Keratinocyte (primary cell): ENCODE measurements around the gene EHD3. TPM values are rescaled to one million over a fixed set of nuclear protein-coding genes. Genes with fewer than 3 reads are reported as not detected.

Experiments used
- DNase-seq: peaks from one replicate; pipeline ENCODE4 v3.0.0-alpha.2; 2011; ENCODE audit warnings: low read depth, missing footprints, low spot score
- FAIRE-seq: peaks from 2 replicates; lab custom pipeline; 2011; peaks lifted over from hg19 to GRCh38; lab: Jason Lieb, UNC
- H2AFZ ChIP-seq: 2 replicates; pipeline ENCODE4 v1.6.0; 2012; ENCODE audit warnings: low read length, control low read depth, inconsistent platforms; ENCODE audit not compliant: control insufficient read depth
- H3K27ac ChIP-seq: 2 replicates; pipeline ENCODE4 v1.5.1; 2011; ENCODE audit warnings: low read length; ENCODE audit not compliant: control insufficient read depth, insufficient read depth
- H3K27me3 ChIP-seq: 3 replicates; pipeline ENCODE4 v1.6.0; 2011; ENCODE audit warnings: low read length; ENCODE audit not compliant: control insufficient read depth, insufficient read depth; ENCODE audit errors: extremely low read depth
- H3K36me3 ChIP-seq, 2 experiments: 2 replicates in 1 of 2; 3 replicates in 1 of 2; pipeline ENCODE4 v1.5.1; 2011; ENCODE audit warnings: low read length in 2 of 2, mild to moderate bottlenecking in 1 of 2; ENCODE audit not compliant: control insufficient read depth in 2 of 2, insufficient read depth in 2 of 2; ENCODE audit errors: extremely low read depth in 1 of 2
- H3K4me1 ChIP-seq: 3 replicates; pipeline ENCODE4 v1.5.1; 2011; ENCODE audit warnings: low read length; ENCODE audit not compliant: control insufficient read depth, insufficient read depth; ENCODE audit errors: extremely low read depth
- H3K4me2 ChIP-seq: 3 replicates; pipeline ENCODE4 v1.6.0; 2011; ENCODE audit warnings: low read depth, low read length; ENCODE audit not compliant: control insufficient read depth, insufficient read depth; ENCODE audit errors: extremely low read depth
- H3K4me3 ChIP-seq, 3 experiments: fragments of 200-600 bp in 1 of 3; sonication (generic) in 1 of 3; 2 replicates in 2 of 3; 3 replicates in 1 of 3; pipeline ENCODE4 v1.5.1; 2011 to 2016; ENCODE audit warnings: low read length in 3 of 3, mild to moderate bottlenecking in 3 of 3, control low read depth in 2 of 3, inconsistent platforms in 1 of 3, low read depth in 1 of 3, mixed read lengths in 1 of 3, mixed run types in 1 of 3, moderate library complexity in 1 of 3; ENCODE audit not compliant: control insufficient read depth in 2 of 3, insufficient read depth in 2 of 3; ENCODE audit errors: extremely low read depth in 1 of 3
- H3K79me2 ChIP-seq: 2 replicates; pipeline ENCODE4 v1.6.0; 2012; ENCODE audit warnings: low read length; ENCODE audit not compliant: control insufficient read depth, insufficient read depth
- H3K9ac ChIP-seq: 3 replicates; pipeline ENCODE4 v1.6.0; 2011; ENCODE audit warnings: low read length; ENCODE audit not compliant: control insufficient read depth, insufficient read depth; ENCODE audit errors: extremely low read depth
- H3K9me1 ChIP-seq: 3 replicates; pipeline ENCODE4 v1.6.0; 2011; ENCODE audit warnings: low read length; ENCODE audit not compliant: control insufficient read depth, insufficient read depth; ENCODE audit errors: extremely low read depth
- H3K9me3 ChIP-seq: 2 replicates; pipeline ENCODE4 v1.5.1; 2012; ENCODE audit warnings: low read depth, low read length; ENCODE audit not compliant: control insufficient read depth
- H4K20me1 ChIP-seq: 3 replicates; pipeline ENCODE4 v1.6.0; 2011; ENCODE audit warnings: low read length; ENCODE audit not compliant: control insufficient read depth, insufficient read depth; ENCODE audit errors: extremely low read depth
- CTCF ChIP-seq, 3 experiments: IDR thresholded peaks in 1 of 3; conservative IDR thresholded peaks in 1 of 3; optimal IDR thresholded peaks in 1 of 3; 2 replicates in 2 of 3; 3 replicates in 1 of 3; pipeline versions ENCODE3 to v1.5.1; 2011; ENCODE audit warnings: low read length in 3 of 3, mild to moderate bottlenecking in 3 of 3, moderate library complexity in 2 of 3, control low read depth in 1 of 3, inconsistent platforms in 1 of 3; ENCODE audit not compliant: insufficient read depth in 2 of 3; ENCODE audit errors: extremely low read depth in 1 of 3
- EZH2 ChIP-seq: IDR thresholded peaks from one replicate; pipeline ENCODE4 v1.6.1; 2012; ENCODE audit warnings: inconsistent platforms, mild to moderate bottlenecking, low read length, moderate library complexity
- dilution Hi-C: fragments of 300-500 bp; cut with MboI; formaldehyde crosslinking; loops from one replicate; pipeline ENCODE4 v1.7.0; 2020; ENCODE audit warnings: low sequenced_read_pairs; ENCODE audit not compliant: extremely low pct_ligation_motif_present
- polyA plus RNA-seq, 5 experiments: library from polyadenylated mRNA; depleted of rRNA in 3 of 5; stranded (reverse) in 3 of 5; stranded (forward) in 1 of 5; unstranded in 1 of 5; fragments of >200 nt; gene quantifications; 1 replicate in 1 of 5; 2 replicates in 3 of 5; 3 replicates in 1 of 5; pipeline versions ENCODE4 v1.2.1 to v1.2.3, GENCODE V29; 2011 to 2012; ENCODE audit warnings: missing spikeins in 2 of 5, low read depth in 1 of 5, low replicate concordance in 1 of 5

The EHD3 gene
- polyA plus RNA-seq, 1 donor (not counting 4 experiments of a cell fraction or from before 2014, with no cell fraction given), result 5.1 TPM

- no peaks in the 10 kb centered on the region for H3K27me3 ChIP-seq
- dilution Hi-C loops, result no loop called here
- TF ChIP-seq EZH2, result no peak
- no peak for TF ChIP-seq CTCF (optimal IDR thresholded peaks at IDR 0.05 in 1 of 3, IDR thresholded peaks at IDR 0.05 in 1 of 3, conservative IDR thresholded peaks at IDR 0.05 in 1 of 3; ENCODE audit: extremely low read depth in 1 of 3, insufficient read depth in 2 of 3, low read length in 3 of 3)
Measured at GRCh38 chr2:31221544-31221943, 12.4 kb upstream of the EHD3 start.

GRCh38 chr2:31222071-31222470, 11.9 kb upstream of the EHD3 start:
- Histone ChIP-seq H3K36me3 (no peaks in the 10 kb centered on the region), H3K4me2 (no peak overlapping the region), H3K9me1 (no peaks in the 10 kb centered on the region), H4K20me1 (no peaks in the 10 kb centered on the region), H3K4me1 (peaks cover 17% of the 10 kb centered on the region), H3K27me3 (no peaks in the 10 kb centered on the region), H2AFZ (no peak overlapping the region), H3K27ac (no peak overlapping the region), H3K9ac (no peak overlapping the region), H3K4me3 (no peak overlapping the region), H3K9me3 (no peaks in the 10 kb centered on the region), H3K79me2 (no peaks in the 10 kb centered on the region)
- TF ChIP-seq EZH2 (no peak), CTCF (optimal IDR thresholded peaks at IDR 0.05 in 1 of 3, IDR thresholded peaks at IDR 0.05 in 1 of 3, conservative IDR thresholded peaks at IDR 0.05 in 1 of 3; ENCODE audit: extremely low read depth in 1 of 3, insufficient read depth in 2 of 3, low read length in 3 of 3) (no peak)
- dilution Hi-C loops, result no loop called here
- DNase-seq (no peak), FAIRE-seq (no peak)

More at GRCh38 chr2:31221544-31221943, 12.4 kb upstream of the EHD3 start:
- DNase-seq (no peak), FAIRE-seq (no peak)
- Histone ChIP-seq H2AFZ (no peak overlapping the region), H3K9me3 (no peaks in the 10 kb centered on the region), H3K4me2 (no peak overlapping the region), H3K4me3 (no peak overlapping the region), H3K79me2 (no peaks in the 10 kb centered on the region), H3K9ac (no peak overlapping the region), H3K4me1 (peaks cover 12% of the 10 kb centered on the region), H3K27ac (no peak overlapping the region), H3K36me3 (no peaks in the 10 kb centered on the region), H4K20me1 (no peaks in the 10 kb centered on the region), H3K9me1 (no peaks in the 10 kb centered on the region)
